Measurements from ENCODE around the gene CCDC51. TPM values are rescaled to one million over a fixed set of nuclear protein-coding genes. Genes with fewer than 3 reads are reported as not detected.

CCDC51 gene
- total RNA-seq, 1 experiment from 2014 or later = 29.3 TPM

GRCh38 chr3:48477959-48478520 lies 38.1 kb upstream of the CCDC51 start (continued):
- TF ChIP-seq ELF1 (IDR thresholded peaks at IDR 0.05; ENCODE audit: borderline replicate concordance, low read depth) (no peak), EZH2 (IDR thresholded peaks at IDR 0.05) (no peak), SRF (IDR thresholded peaks at IDR 0.05; ENCODE audit: low read depth) (no peak), POLR2A (IDR thresholded peaks at IDR 0.05; ENCODE audit: borderline replicate concordance, extremely low read depth, insufficient read depth, insufficient read length) (no peak)

- Histone ChIP-seq H3K36me3 (ENCODE audit: control insufficient read depth in 1 of 2, insufficient read depth in 2 of 2, low read length in 2 of 2) (no peaks in the 10 kb centered on the region), H3K9me2 (ENCODE audit: insufficient read depth) (no peaks in the 10 kb centered on the region), H3K79me2 (ENCODE audit: insufficient read depth, low read length) (peaks cover 11% of the 10 kb centered on the region), H3K4me1 (ENCODE audit: control insufficient read depth in 1 of 2, insufficient read depth in 2 of 2, low read length in 2 of 2) (peaks cover 18 to 27% of the 10 kb centered on the region in 2 experiments; a peak in 3 of 4 replicates), H4K20me1 (ENCODE audit: insufficient read depth) (no peaks in the 10 kb centered on the region), H3K4me2 (ENCODE audit: low read length) (no peak overlapping the region), H2AFZ (ENCODE audit: low read depth, low read length, poor library complexity, severe bottlenecking) (no peak overlapping the region), H3K27ac (ENCODE audit: low read depth, low read length) (no peak overlapping the region), H3K9me3 (ENCODE audit: control insufficient read depth in 1 of 2, insufficient read depth in 1 of 2, low read depth in 1 of 2, low read length in 2 of 2) (no peaks in the 10 kb centered on the region), H3K27me3 (ENCODE audit: insufficient read depth, low read length) (no peaks in the 10 kb centered on the region), H3K4me3 (replicated peaks in 1 of 2; ENCODE audit: low read depth in 1 of 2, low read length in 2 of 2) (no peak overlapping the region), H3K9ac (ENCODE audit: low read length) (no peak overlapping the region)
- TF ChIP-seq ZNF274 (IDR thresholded peaks at IDR 0.05; ENCODE audit: low read depth, low read length) = no peak
- no peak for TF ChIP-seq ELF1 (IDR thresholded peaks at IDR 0.05; ENCODE audit: borderline replicate concordance, low read depth)
- no peak for TF ChIP-seq POLR2A (IDR thresholded peaks at IDR 0.05; ENCODE audit: borderline replicate concordance, extremely low read depth, insufficient read depth, insufficient read length)
- TF ChIP-seq EZH2phosphoT487 (IDR thresholded peaks at IDR 0.05; ENCODE audit: borderline replicate concordance) = no peak
- TF ChIP-seq CTCF (IDR thresholded peaks at IDR 0.05 in 2 of 3, conservative IDR thresholded peaks at IDR 0.05 in 1 of 3; ENCODE audit: borderline replicate concordance in 1 of 3, insufficient read depth in 1 of 3, low read depth in 2 of 3, low read length in 2 of 3) = no peak
- TF ChIP-seq ATF3 (IDR thresholded peaks at IDR 0.05) = no peak
- no peak for TF ChIP-seq CBX3 (IDR thresholded peaks at IDR 0.05; ENCODE audit: low read depth)
- no peak for TF ChIP-seq JUND (IDR thresholded peaks at IDR 0.05)
- TF ChIP-seq EZH2 (IDR thresholded peaks at IDR 0.05) = no peak
- no peak for TF ChIP-seq ZBTB33 (IDR thresholded peaks at IDR 0.05; ENCODE audit: extremely low read depth, insufficient replicate concordance, low read length)
- TF ChIP-seq SP1 (IDR thresholded peaks at IDR 0.05; ENCODE audit: low read depth) = no peak
- DNase-seq (ENCODE audit: low read depth, low spot score) (no peak), ATAC-seq (no peak)
- intact Hi-C loops (cut with micrococcal nuclease) = no loop called here
- ChIA-PET POLR2A (no interaction called here), CTCF (no interaction called here), RAD21 (ENCODE audit: low non-redundant PET in 1 of 2, low total read pairs in 2 of 2, uncharacterized antibody in 2 of 2, unreplicated experiment in 2 of 2) (no interaction called here)
- no TSS peak for BruUV-seq (replicated peaks)
These were observed 36.6 kb upstream of the CCDC51 start for GRCh38 chr3:48476426-48477053.
